Measurements from ENCODE around the gene SHISAL2B. TPM values are rescaled to one million over a fixed set of nuclear protein-coding genes. Genes with fewer than 3 reads are reported as not detected.
"Not testable (repeated sequence)": the region's sequence is repeated elsewhere in the genome, so short reads cannot be mapped to it uniquely, and the experiment has no call there.

The SHISAL2B gene
- not detected for polyA plus RNA-seq

- Mint-ChIP-seq H3K4me1 (peaks cover 3 to 6% of the 10 kb centered on the region in 2 donors), H3K4me3 (no peak within 1 kb of the TSS), H3K27me3 (ENCODE audit: low read depth in 3 of 3) (peaks cover 6 to 19% (median 8%) of the 10 kb centered on the region in 3 donors), H3K27ac (no peak within 1 kb of the TSS), H3K36me3 (no peaks in the 10 kb centered on the region), H3K9me3 (peaks cover 0 to 4% (median 0%) of the 10 kb centered on the region in 6 donors)
- no peak for DNase-seq
These were observed at the start of gene SHISAL2B for GRCh38 chr5:64690417-64691151. TSS of gene SHISAL2B (plus strand) at chr5:64690503. CDS start at chr5:64690624, 121 bp downstream.

GRCh38 chr5:64644831-64645230 lies 45.5 kb upstream of the SHISAL2B start:
- DNase-seq: no peak
- Mint-ChIP-seq H3K27ac (no peak overlapping the region), H3K27me3 (ENCODE audit: low read depth in 3 of 3) (peaks cover 0 to 4% (median 2%) of the 10 kb centered on the region in 3 donors), H3K9me3 (no peaks in the 10 kb centered on the region), H3K4me1 (no peaks in the 10 kb centered on the region), H3K4me3 (no peak overlapping the region), H3K36me3 (no peaks in the 10 kb centered on the region)

GRCh38 chr5:64646169-64646568 lies 44.1 kb upstream of the SHISAL2B start:
- H3K4me1 Mint-ChIP-seq: no peaks in the 10 kb centered on the region
- no peak overlapping the region for H3K4me3 Mint-ChIP-seq
- H3K27ac Mint-ChIP-seq: no peak overlapping the region
- H3K36me3 Mint-ChIP-seq: no peaks in the 10 kb centered on the region
- H3K9me3 Mint-ChIP-seq: no peaks in the 10 kb centered on the region
- DNase-seq: no peak
- H3K27me3 Mint-ChIP-seq (ENCODE audit: low read depth in 3 of 3): peaks cover 0 to 4% (median 2%) of the 10 kb centered on the region in 3 donors

- Mint-ChIP-seq H3K27me3 (ENCODE audit: low read depth in 3 of 3) (peaks cover 0 to 2% (median 2%) of the 10 kb centered on the region in 3 donors), H3K4me3 (no peak overlapping the region), H3K27ac (no peak overlapping the region), H3K9me3 (no peaks in the 10 kb centered on the region), H3K36me3 (peaks cover 0 to 3% (median 0%) of the 10 kb centered on the region in 3 donors), H3K4me1 (no peaks in the 10 kb centered on the region)
- DNase-seq: no peak
These were observed 40.8 kb upstream of the SHISAL2B start for GRCh38 chr5:64649512-64649911.

- H3K4me3 Mint-ChIP-seq: no peak overlapping the region
- peaks cover 0 to 3% (median 0%) of the 10 kb centered on the region in 3 donors for H3K36me3 Mint-ChIP-seq
- H3K4me1 Mint-ChIP-seq: no peaks in the 10 kb centered on the region
- peaks cover 1 to 4% (median 2%) of the 10 kb centered on the region in 3 donors for H3K27me3 Mint-ChIP-seq (ENCODE audit: low read depth in 3 of 3)
- H3K27ac Mint-ChIP-seq: no peak overlapping the region
- no peak for DNase-seq
- H3K9me3 Mint-ChIP-seq: no peaks in the 10 kb centered on the region
These were observed 36.3 kb upstream of the SHISAL2B start for GRCh38 chr5:64653766-64654560.

- H3K27me3 Mint-ChIP-seq (ENCODE audit: low read depth in 3 of 3): peaks cover 1 to 4% (median 2%) of the 10 kb centered on the region in 3 donors
- no peaks in the 10 kb centered on the region for H3K9me3 Mint-ChIP-seq
- peaks cover 0 to 3% (median 0%) of the 10 kb centered on the region in 3 donors for H3K36me3 Mint-ChIP-seq
- DNase-seq: no peak
- no peak overlapping the region for H3K4me3 Mint-ChIP-seq
- no peak overlapping the region for H3K27ac Mint-ChIP-seq
- H3K4me1 Mint-ChIP-seq: no peaks in the 10 kb centered on the region
These were observed 35.8 kb upstream of the SHISAL2B start for GRCh38 chr5:64654561-64654938.

- Mint-ChIP-seq H3K4me1 (no peaks in the 10 kb centered on the region), H3K27me3 (ENCODE audit: low read depth in 3 of 3) (peaks cover 1 to 4% (median 2%) of the 10 kb centered on the region in 3 donors), H3K4me3 (no peak overlapping the region), H3K9me3 (no peaks in the 10 kb centered on the region), H3K36me3 (peaks cover 0 to 3% (median 0%) of the 10 kb centered on the region in 3 donors), H3K27ac (no peak overlapping the region)
- DNase-seq: no peak
These were observed 34.7 kb upstream of the SHISAL2B start for GRCh38 chr5:64655596-64655995.

GRCh38 chr5:64659289-64659688 lies 31.0 kb upstream of the SHISAL2B start:
- Mint-ChIP-seq H3K27ac (no peak overlapping the region), H3K4me3 (no peak overlapping the region), H3K36me3 (no peaks in the 10 kb centered on the region), H3K27me3 (ENCODE audit: low read depth in 3 of 3) (peaks cover 1 to 4% (median 2%) of the 10 kb centered on the region in 3 donors), H3K4me1 (no peaks in the 10 kb centered on the region), H3K9me3 (no peaks in the 10 kb centered on the region)
- no peak for DNase-seq

GRCh38 chr5:64663181-64663580 lies 27.1 kb upstream of the SHISAL2B start:
- DNase-seq; H3K4me3 Mint-ChIP-seq; H3K36me3 Mint-ChIP-seq; H3K4me1 Mint-ChIP-seq; H3K27me3 Mint-ChIP-seq (ENCODE audit: low read depth in 3 of 3); H3K27ac Mint-ChIP-seq; H3K9me3 Mint-ChIP-seq: not testable (repeated sequence)

- Mint-ChIP-seq H3K36me3 (no peaks in the 10 kb centered on the region), H3K27ac (no peak overlapping the region), H3K27me3 (ENCODE audit: low read depth in 3 of 3) (peaks cover 2 to 6% (median 4%) of the 10 kb centered on the region in 3 donors), H3K9me3 (no peaks in the 10 kb centered on the region), H3K4me1 (no peaks in the 10 kb centered on the region), H3K4me3 (no peak overlapping the region)
- DNase-seq: no peak
These were observed 25.1 kb upstream of the SHISAL2B start for GRCh38 chr5:64665243-64665642.

GRCh38 chr5:64666078-64666477 lies 24.2 kb upstream of the SHISAL2B start:
- H3K4me1 Mint-ChIP-seq: no peaks in the 10 kb centered on the region
- DNase-seq: no peak
- H3K27me3 Mint-ChIP-seq (ENCODE audit: low read depth in 3 of 3): peaks cover 2 to 6% (median 4%) of the 10 kb centered on the region in 3 donors
- H3K36me3 Mint-ChIP-seq: no peaks in the 10 kb centered on the region
- H3K9me3 Mint-ChIP-seq: no peaks in the 10 kb centered on the region
- no peak overlapping the region for H3K4me3 Mint-ChIP-seq
- H3K27ac Mint-ChIP-seq: no peak overlapping the region

- Mint-ChIP-seq H3K27ac (no peak overlapping the region), H3K4me3 (no peak overlapping the region), H3K36me3 (peaks cover 0 to 5% (median 0%) of the 10 kb centered on the region in 3 donors), H3K27me3 (ENCODE audit: low read depth in 3 of 3) (peaks cover 2 to 6% (median 4%) of the 10 kb centered on the region in 3 donors), H3K4me1 (no peaks in the 10 kb centered on the region), H3K9me3 (no peaks in the 10 kb centered on the region)
- no peak for DNase-seq
These were observed 23.2 kb upstream of the SHISAL2B start for GRCh38 chr5:64667068-64667467.

- Mint-ChIP-seq H3K9me3 (no peaks in the 10 kb centered on the region), H3K27me3 (ENCODE audit: low read depth in 3 of 3) (peaks cover 2 to 7% (median 4%) of the 10 kb centered on the region in 3 donors), H3K4me1 (no peaks in the 10 kb centered on the region)
These were observed 20.0 kb upstream of the SHISAL2B start for GRCh38 chr5:64670277-64670676.

GRCh38 chr5:64671678-64672077 lies 18.6 kb upstream of the SHISAL2B start:
- Mint-ChIP-seq H3K27me3 (ENCODE audit: low read depth in 3 of 3) (peaks cover 2 to 11% (median 3%) of the 10 kb centered on the region in 3 donors), H3K4me3 (no peak overlapping the region), H3K4me1 (no peaks in the 10 kb centered on the region), H3K27ac (no peak overlapping the region), H3K36me3 (peaks cover 0 to 5% (median 0%) of the 10 kb centered on the region in 3 donors), H3K9me3 (no peaks in the 10 kb centered on the region)
- DNase-seq: no peak

More at GRCh38 chr5:64670277-64670676, 20.0 kb upstream of the SHISAL2B start:
- no peak for DNase-seq
- H3K27ac Mint-ChIP-seq: no peak overlapping the region
- no peak overlapping the region for H3K4me3 Mint-ChIP-seq
- peaks cover 0 to 5% (median 0%) of the 10 kb centered on the region in 3 donors for H3K36me3 Mint-ChIP-seq
